ENCODE measurements around the gene ECE1. TPM values are rescaled to one million over a fixed set of nuclear protein-coding genes. Genes with fewer than 3 reads are reported as not detected.

Gene ECE1
- total and polyA plus RNA-seq, 10 of the 15 experiments (the other 5 are each of a cell fraction or from before 2014, with no cell fraction given), result 0.97 to 81.0 (median 37.0) TPM

DNA sequence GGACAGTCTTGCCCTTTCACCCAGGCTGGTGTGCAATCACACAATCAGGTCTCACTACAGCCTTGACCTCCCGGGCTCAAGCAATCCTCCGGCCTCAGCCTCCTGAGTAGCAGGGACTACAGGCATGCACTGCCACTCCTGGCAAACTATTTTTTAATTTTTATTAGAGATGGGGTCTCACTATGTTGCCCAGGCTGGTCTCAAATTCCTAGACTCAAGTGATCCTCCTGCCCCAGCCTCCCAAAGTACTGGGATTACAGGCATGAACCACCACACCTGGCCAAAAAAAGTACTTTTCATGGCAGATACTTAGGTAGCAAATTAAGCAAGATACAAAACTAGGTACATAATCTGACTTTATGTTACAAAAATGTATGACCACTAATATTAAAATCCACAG is 121.8 kb downstream of the ECE1 start:
- ChIA-PET POLR2A (no interaction called here), RAD21 (ENCODE audit: unreplicated experiment) (no interaction called here), CTCF (no interaction called here), SMC1A (ENCODE audit: uncharacterized antibody, unreplicated experiment) (no interaction called here)
- FAIRE-seq, result no peak
- H3K4me3 ChIP-seq, result no peak overlapping the region
- no peaks in the 10 kb centered on the region for H3K4me1 ChIP-seq (ENCODE audit: control insufficient read depth, insufficient read depth, low read length)
- 98% methylated on average over 2 of the region's 2 CpGs for WGBS (ENCODE audit: insufficient coverage, insufficient replicate concordance, low lambda C conversion rate, missing lambda C conversion rate)
- H3K79me2 ChIP-seq (ENCODE audit: control insufficient read depth, insufficient read depth, low read length), result peaks cover 27% of the 10 kb centered on the region
- no peak overlapping the region for H3K9ac ChIP-seq (ENCODE audit: control insufficient read depth, insufficient read depth, low read length)
- H3K27ac ChIP-seq (ENCODE audit: control insufficient read depth, insufficient read depth), result no peak overlapping the region
- DNase-seq (ENCODE audit: low read depth, low spot score), result no peak
- BruUV-seq (replicated peaks), result no TSS peak
- no peaks in the 10 kb centered on the region for H4K20me1 ChIP-seq (ENCODE audit: control insufficient read depth, insufficient read depth)
- intact Hi-C loops (cut with micrococcal nuclease; ENCODE audit: unreplicated experiment) (no loop called here), in situ Hi-C loops (cut with MboI) (no loop called here)
- ATAC-seq, result no peak
- H3K27me3 ChIP-seq (replicated peaks in 1 of 2; ENCODE audit: control insufficient read depth in 2 of 2, insufficient read depth in 2 of 2, low read length in 1 of 2), result no peaks in the 10 kb centered on the region
- no peak overlapping the region for H3K4me2 ChIP-seq (ENCODE audit: control insufficient read depth, insufficient read depth)
- peaks cover 0 to 3% of the 10 kb centered on the region in 2 experiments; a peak in 2 of 4 replicates for H3K36me3 ChIP-seq (ENCODE audit: control insufficient read depth in 2 of 2, insufficient read depth in 2 of 2, low read length in 1 of 2)
- no peak overlapping the region for H2AFZ ChIP-seq (ENCODE audit: control insufficient read depth, low read depth, low read length)
- H3K9me3 ChIP-seq (replicated peaks; ENCODE audit: control insufficient read depth, insufficient read depth, low read length), result no peaks in the 10 kb centered on the region
- TF ChIP-seq IRF4 (IDR thresholded peaks at IDR 0.05; ENCODE audit: low read depth, low read length) (no peak), ESRRA (IDR thresholded peaks at IDR 0.05; ENCODE audit: low read length) (no peak), RBBP5 (conservative IDR thresholded peaks at IDR 0.05) (no peak), ZNF207 (IDR thresholded peaks at IDR 0.05; ENCODE audit: borderline replicate concordance) (no peak), HDAC6 (IDR thresholded peaks at IDR 0.05; ENCODE audit: unreplicated experiment) (no peak), TAF1 (IDR thresholded peaks at IDR 0.05; ENCODE audit: borderline replicate concordance, low read depth, low read length) (no peak), YBX1 (IDR thresholded peaks at IDR 0.05) (no peak), SPI1 (IDR thresholded peaks at IDR 0.05; ENCODE audit: borderline replicate concordance, insufficient read depth, low read depth, low read length) (no peak)
- TF ChIP-seq, protein P1, sequence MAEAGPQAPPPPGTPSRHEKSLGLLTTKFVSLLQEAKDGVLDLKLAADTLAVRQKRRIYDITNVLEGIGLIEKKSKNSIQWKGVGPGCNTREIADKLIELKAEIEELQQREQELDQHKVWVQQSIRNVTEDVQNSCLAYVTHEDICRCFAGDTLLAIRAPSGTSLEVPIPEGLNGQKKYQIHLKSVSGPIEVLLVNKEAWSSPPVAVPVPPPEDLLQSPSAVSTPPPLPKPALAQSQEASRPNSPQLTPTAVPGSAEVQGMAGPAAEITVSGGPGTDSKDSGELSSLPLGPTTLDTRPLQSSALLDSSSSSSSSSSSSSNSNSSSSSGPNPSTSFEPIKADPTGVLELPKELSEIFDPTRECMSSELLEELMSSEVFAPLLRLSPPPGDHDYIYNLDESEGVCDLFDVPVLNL (IDR thresholded peaks at IDR 0.05; ENCODE audit: low read depth, low read length), result no peak
- TF ChIP-seq, protein P2, sequence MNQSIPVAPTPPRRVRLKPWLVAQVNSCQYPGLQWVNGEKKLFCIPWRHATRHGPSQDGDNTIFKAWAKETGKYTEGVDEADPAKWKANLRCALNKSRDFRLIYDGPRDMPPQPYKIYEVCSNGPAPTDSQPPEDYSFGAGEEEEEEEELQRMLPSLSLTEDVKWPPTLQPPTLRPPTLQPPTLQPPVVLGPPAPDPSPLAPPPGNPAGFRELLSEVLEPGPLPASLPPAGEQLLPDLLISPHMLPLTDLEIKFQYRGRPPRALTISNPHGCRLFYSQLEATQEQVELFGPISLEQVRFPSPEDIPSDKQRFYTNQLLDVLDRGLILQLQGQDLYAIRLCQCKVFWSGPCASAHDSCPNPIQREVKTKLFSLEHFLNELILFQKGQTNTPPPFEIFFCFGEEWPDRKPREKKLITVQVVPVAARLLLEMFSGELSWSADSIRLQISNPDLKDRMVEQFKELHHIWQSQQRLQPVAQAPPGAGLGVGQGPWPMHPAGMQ (IDR thresholded peaks at IDR 0.05; ENCODE audit: borderline replicate concordance), result no peak

Other genes with a start within 250 kb of the ECE1 start
- gene EIF4G3, start 113.6 kb downstream of the ECE1 start, total RNA-seq (2014; rRNA removed), result 23.1 and 23.8 TPM in 2 replicates
- gene EIF4G3, start 113.6 kb downstream of the ECE1 start, total RNA-seq (2014; rRNA removed; fragmentation: Illumina TruSeq; extraction: Trizol), result 38.2 and 39.0 TPM in 2 replicates
- gene EIF4G3, start 113.6 kb downstream of the ECE1 start, total RNA-seq (2021), result 39.9 and 42.8 TPM in 2 replicates
- gene EIF4G3, start 113.6 kb downstream of the ECE1 start, polyA plus RNA-seq (2011; rRNA removed), result 39.4 and 45.1 TPM in 2 replicates
- gene EIF4G3, start 113.6 kb downstream of the ECE1 start, polyA plus RNA-seq (2014; fragmentation: Illumina TruSeq; extraction: Trizol), result 40.3 and 50.2 TPM in 2 replicates
- 10 to 100 TPM in 1 of 2 experiments, 1 to 10 TPM in 1; 7.4 to 10.2 TPM for gene EIF4G3, start 113.6 kb downstream of the ECE1 start, polyA plus RNA-seq (2014; fragmentation: Nextera tagmentation; extraction: Ambion mirVana)
- gene EIF4G3, start 113.6 kb downstream of the ECE1 start, polyA plus RNA-seq (2014; rRNA removed), result 32.0 and 34.3 TPM in 2 replicates
- 10 to 100 TPM; 10.0 to 21.3 TPM for gene EIF4G3, start 113.6 kb downstream of the ECE1 start, polyA plus RNA-seq (2016; fragmentation: Nextera tagmentation; extraction: Ambion mirVana)
- 2.8 and 3.6 TPM in 2 replicates for gene NBPF3, start 149.7 kb upstream of the ECE1 start, total RNA-seq (2014; rRNA removed)
- gene NBPF3, start 149.7 kb upstream of the ECE1 start, total RNA-seq (2014; rRNA removed; fragmentation: Illumina TruSeq; extraction: Trizol), result 3.4 and 4.1 TPM in 2 replicates
- 4.0 TPM in 2 replicates for gene NBPF3, start 149.7 kb upstream of the ECE1 start, total RNA-seq (2021)
- gene NBPF3, start 149.7 kb upstream of the ECE1 start, polyA plus RNA-seq (2011; rRNA removed), result 4.4 and 5.2 TPM in 2 replicates
- 3.0 and 3.3 TPM in 2 replicates for gene NBPF3, start 149.7 kb upstream of the ECE1 start, polyA plus RNA-seq (2014; fragmentation: Illumina TruSeq; extraction: Trizol)
- under 1 TPM; 0.56 to 0.66 TPM for gene NBPF3, start 149.7 kb upstream of the ECE1 start, polyA plus RNA-seq (2014; fragmentation: Nextera tagmentation; extraction: Ambion mirVana)
- 2.4 and 2.6 TPM in 2 replicates for gene NBPF3, start 149.7 kb upstream of the ECE1 start, polyA plus RNA-seq (2014; rRNA removed)
- 1 to 10 TPM in 1 of 2 experiments, under 1 TPM in 1; 0.93 to 2.6 TPM for gene NBPF3, start 149.7 kb upstream of the ECE1 start, polyA plus RNA-seq (2016; fragmentation: Nextera tagmentation; extraction: Ambion mirVana)
- 0.05 and 0.40 TPM in 2 replicates for gene ALPL, start 219.0 kb upstream of the ECE1 start, total RNA-seq (2014; rRNA removed)
- not detected in 2 replicates for gene ALPL, start 219.0 kb upstream of the ECE1 start, total RNA-seq (2014; rRNA removed; fragmentation: Illumina TruSeq; extraction: Trizol)
- gene ALPL, start 219.0 kb upstream of the ECE1 start, total RNA-seq (2021), result 0.24 and 0.49 TPM in 2 replicates
- gene ALPL, start 219.0 kb upstream of the ECE1 start, polyA plus RNA-seq (2011; rRNA removed), result 0.30 and 0.43 TPM in 2 replicates
- gene ALPL, start 219.0 kb upstream of the ECE1 start, polyA plus RNA-seq (2014; fragmentation: Illumina TruSeq; extraction: Trizol), result 0.19 TPM in 1 of 2 replicates, not detected in the other
- under 1 TPM in 1 of 2 experiments, not detected in 1; 0.07 TPM for gene ALPL, start 219.0 kb upstream of the ECE1 start, polyA plus RNA-seq (2014; fragmentation: Nextera tagmentation; extraction: Ambion mirVana)
- 0.10 and 0.22 TPM in 2 replicates for gene ALPL, start 219.0 kb upstream of the ECE1 start, polyA plus RNA-seq (2014; rRNA removed)
- under 1 TPM; 0.20 to 0.59 TPM for gene ALPL, start 219.0 kb upstream of the ECE1 start, polyA plus RNA-seq (2016; fragmentation: Nextera tagmentation; extraction: Ambion mirVana)

Data from GM12878 (cell line).